Skeletal muscle cell (primary cell): ENCODE measurements around the gene CTNNA3.

Source experiments
- DNase-seq: peaks from one replicate; pipeline ENCODE4 v3.0.0-alpha.2; 2010; ENCODE audit warnings: low read depth
- H3K4me3 ChIP-seq: 2 replicates; pipeline ENCODE4 v1.5.1; 2011; ENCODE audit warnings: low read depth, mild to moderate bottlenecking, control low read depth, low read length, moderate library complexity

Gene CTNNA3

GRCh38 chr10:67667035-67667425 lies 29.0 kb downstream of the CTNNA3 start:
- no peak overlapping the region for H3K4me3 ChIP-seq
- DNase-seq: no peak

- no peak for DNase-seq
Observed at GRCh38 chr10:67666416-67667034, 29.5 kb downstream of the CTNNA3 start.

GRCh38 chr10:67665491-67665890 lies 30.5 kb downstream of the CTNNA3 start:
- no peak for DNase-seq
- H3K4me3 ChIP-seq: no peak overlapping the region

More at GRCh38 chr10:67666416-67667034, 29.5 kb downstream of the CTNNA3 start:
- no peak overlapping the region for H3K4me3 ChIP-seq

- H3K4me3 ChIP-seq: no peak overlapping the region
- no peak for DNase-seq
Observed at GRCh38 chr10:67664942-67665341, 31.1 kb downstream of the CTNNA3 start.

GRCh38 chr10:67663449-67664087 lies 32.4 kb downstream of the CTNNA3 start:
- H3K4me3 ChIP-seq: no peak overlapping the region
- DNase-seq: no peak

- no peak overlapping the region for H3K4me3 ChIP-seq
- DNase-seq: no peak
Observed at GRCh38 chr10:67662415-67662814, 33.6 kb downstream of the CTNNA3 start.

GRCh38 chr10:67659497-67659896 lies 36.5 kb downstream of the CTNNA3 start:
- H3K4me3 ChIP-seq: no peak overlapping the region
- DNase-seq: no peak

GRCh38 chr10:67657775-67658174 lies 38.2 kb downstream of the CTNNA3 start:
- no peak for DNase-seq
- H3K4me3 ChIP-seq: no peak overlapping the region

- H3K4me3 ChIP-seq: no peak overlapping the region
- DNase-seq: no peak
Observed at GRCh38 chr10:67650558-67650957, 45.4 kb downstream of the CTNNA3 start.

- DNase-seq: no peak
- H3K4me3 ChIP-seq: no peak overlapping the region
Observed at GRCh38 chr10:67648613-67649229, 47.3 kb downstream of the CTNNA3 start.

- DNase-seq: no peak
- no peak overlapping the region for H3K4me3 ChIP-seq
Observed at GRCh38 chr10:67630904-67631303, 65.1 kb downstream of the CTNNA3 start.

- H3K4me3 ChIP-seq: no peak overlapping the region
- DNase-seq: no peak
Observed at GRCh38 chr10:67629461-67629971, 66.5 kb downstream of the CTNNA3 start.

- no peak overlapping the region for H3K4me3 ChIP-seq
- DNase-seq: no peak
Observed at GRCh38 chr10:67622984-67623383, 73.0 kb downstream of the CTNNA3 start.

GRCh38 chr10:67622511-67622910 lies 73.5 kb downstream of the CTNNA3 start:
- peak; percentile 41 for DNase-seq
- H3K4me3 ChIP-seq: no peak overlapping the region

GRCh38 chr10:67621834-67622233 lies 74.2 kb downstream of the CTNNA3 start:
- DNase-seq: no peak
- no peak overlapping the region for H3K4me3 ChIP-seq

- H3K4me3 ChIP-seq: no peak overlapping the region
- DNase-seq: peak; percentile 40
Observed at GRCh38 chr10:67618116-67618515, 77.9 kb downstream of the CTNNA3 start.

- H3K4me3 ChIP-seq: no peak overlapping the region
- DNase-seq: peak; percentile 39
Observed at GRCh38 chr10:67612577-67613537, 83.1 kb downstream of the CTNNA3 start.

GRCh38 chr10:67612176-67612575 lies 83.8 kb downstream of the CTNNA3 start:
- no peak for DNase-seq
- no peak overlapping the region for H3K4me3 ChIP-seq

- no peak overlapping the region for H3K4me3 ChIP-seq
- DNase-seq: no peak
Observed at GRCh38 chr10:67609996-67610793, 85.8 kb downstream of the CTNNA3 start.
